ENCODE results near the gene GSX2.

The GSX2 gene

GRCh38 chr4:54139332-54139731 is 39.4 kb downstream of the GSX2 start:
- H3K4me3 ChIP-seq (ENCODE audit: severe bottlenecking), result no peak overlapping the region
- H3K27ac ChIP-seq (ENCODE audit: poor library complexity, severe bottlenecking), result no peak overlapping the region
- H3K9me3 ChIP-seq (ENCODE audit: severe bottlenecking), result no peaks in the 10 kb centered on the region
- no peaks in the 10 kb centered on the region for H3K27me3 ChIP-seq (ENCODE audit: insufficient read depth, poor library complexity, severe bottlenecking)
- no peaks in the 10 kb centered on the region for H3K36me3 ChIP-seq (ENCODE audit: low read depth)
- no peak for TF ChIP-seq CTCF (IDR thresholded peaks at IDR 0.05; ENCODE audit: poor library complexity, severe bottlenecking)
- no peaks in the 10 kb centered on the region for H3K4me1 ChIP-seq (ENCODE audit: insufficient read depth, poor library complexity, severe bottlenecking)
- ATAC-seq (ENCODE audit: low read depth), result no peak
- DNase-seq (ENCODE audit: low spot score), result no peak

GRCh38 chr4:54140287-54140686 is 40.3 kb downstream of the GSX2 start:
- DNase-seq (ENCODE audit: low spot score) (no peak), ATAC-seq (ENCODE audit: low read depth) (no peak)
- Histone ChIP-seq H3K4me3 (ENCODE audit: severe bottlenecking) (no peak overlapping the region), H3K27ac (ENCODE audit: poor library complexity, severe bottlenecking) (no peak overlapping the region), H3K27me3 (ENCODE audit: insufficient read depth, poor library complexity, severe bottlenecking) (no peaks in the 10 kb centered on the region), H3K9me3 (ENCODE audit: severe bottlenecking) (no peaks in the 10 kb centered on the region), H3K36me3 (ENCODE audit: low read depth) (no peaks in the 10 kb centered on the region), H3K4me1 (ENCODE audit: insufficient read depth, poor library complexity, severe bottlenecking) (no peaks in the 10 kb centered on the region)
- TF ChIP-seq CTCF (IDR thresholded peaks at IDR 0.05; ENCODE audit: poor library complexity, severe bottlenecking), result no peak

GRCh38 chr4:54144199-54144598 is 44.2 kb downstream of the GSX2 start:
- no peak overlapping the region for H3K4me3 ChIP-seq (ENCODE audit: severe bottlenecking)
- H3K27ac ChIP-seq (ENCODE audit: poor library complexity, severe bottlenecking), result no peak overlapping the region
- DNase-seq (ENCODE audit: low spot score) (no peak), ATAC-seq (ENCODE audit: low read depth) (no peak)
- no peaks in the 10 kb centered on the region for H3K4me1 ChIP-seq (ENCODE audit: insufficient read depth, poor library complexity, severe bottlenecking)
- H3K36me3 ChIP-seq (ENCODE audit: low read depth), result no peaks in the 10 kb centered on the region
- no peaks in the 10 kb centered on the region for H3K9me3 ChIP-seq (ENCODE audit: severe bottlenecking)
- TF ChIP-seq CTCF (IDR thresholded peaks at IDR 0.05; ENCODE audit: poor library complexity, severe bottlenecking), result no peak
- no peaks in the 10 kb centered on the region for H3K27me3 ChIP-seq (ENCODE audit: insufficient read depth, poor library complexity, severe bottlenecking)

GRCh38 chr4:54144661-54145171 is 44.8 kb downstream of the GSX2 start:
- no peaks in the 10 kb centered on the region for H3K4me1 ChIP-seq (ENCODE audit: insufficient read depth, poor library complexity, severe bottlenecking)
- ATAC-seq (ENCODE audit: low read depth), result no peak
- H3K36me3 ChIP-seq (ENCODE audit: low read depth), result no peaks in the 10 kb centered on the region
- H3K4me3 ChIP-seq (ENCODE audit: severe bottlenecking), result no peak overlapping the region
- no peak overlapping the region for H3K27ac ChIP-seq (ENCODE audit: poor library complexity, severe bottlenecking)
- H3K9me3 ChIP-seq (ENCODE audit: severe bottlenecking), result no peaks in the 10 kb centered on the region
- no peak for TF ChIP-seq CTCF (IDR thresholded peaks at IDR 0.05; ENCODE audit: poor library complexity, severe bottlenecking)
- no peak for DNase-seq (ENCODE audit: low spot score)
- H3K27me3 ChIP-seq (ENCODE audit: insufficient read depth, poor library complexity, severe bottlenecking), result no peaks in the 10 kb centered on the region

- TF ChIP-seq CTCF (IDR thresholded peaks at IDR 0.05; ENCODE audit: poor library complexity, severe bottlenecking), result no peak
- Histone ChIP-seq H3K36me3 (ENCODE audit: low read depth) (no peaks in the 10 kb centered on the region), H3K27me3 (ENCODE audit: insufficient read depth, poor library complexity, severe bottlenecking) (no peaks in the 10 kb centered on the region), H3K4me3 (ENCODE audit: severe bottlenecking) (no peak overlapping the region), H3K27ac (ENCODE audit: poor library complexity, severe bottlenecking) (no peak overlapping the region), H3K4me1 (ENCODE audit: insufficient read depth, poor library complexity, severe bottlenecking) (no peaks in the 10 kb centered on the region), H3K9me3 (ENCODE audit: severe bottlenecking) (no peaks in the 10 kb centered on the region)
- ATAC-seq (ENCODE audit: low read depth) (no peak), DNase-seq (ENCODE audit: low spot score) (no peak)
These were observed 46.2 kb downstream of the GSX2 start for GRCh38 chr4:54146139-54146538.
